PC-3 (cell line): Measurements from ENCODE around the gene DRAXIN. TPM values are rescaled to one million over a fixed set of nuclear protein-coding genes. Genes with fewer than 3 reads are reported as not detected.
A peak's percentile ranks its signal among the peaks of the same experiment; 100 is the strongest.

Experiments
- ATAC-seq: fragments of 200-7000 bp; cut with Tn5 transposase; 2 replicates; pipeline ENCODE4 v1.9.1; 2020; ENCODE audit warnings: mild to moderate bottlenecking, moderate library complexity
- BruUV-seq: library from RNA; stranded (reverse); fragments of 400-500 nt; replicated peaks from 2 replicates; lab custom pipeline; 2021; lab: Mats Ljungman, UMichigan
- CTCF ChIA-PET: fragments of 300-600 bp; sonication (Branson Sonifier 250); formaldehyde crosslinking; loops from one replicate; lab custom pipeline; 2022; ENCODE audit warnings: antibody characterized with exemption; lab: Charles Lee
- POLR2A ChIA-PET: fragments of 300-600 bp; sonication (Branson Sonifier 250); formaldehyde crosslinking; loops from one replicate; lab custom pipeline; 2022; ENCODE audit warnings: antibody characterized with exemption; ENCODE audit not compliant: unreplicated experiment; lab: Charles Lee
- DNase-seq: peaks from one replicate; pipeline ENCODE4 v3.0.0-alpha.2; 2015
- H2AFZ ChIP-seq: fragments of 300-600 bp; sonication (generic); 2 replicates; pipeline ENCODE4 v1.6.0; 2016; ENCODE audit warnings: antibody characterized with exemption, low read length
- H3F3A ChIP-seq: fragments of 300-600 bp; sonication (generic); one replicate; pipeline ENCODE4 v1.6.0; 2017; ENCODE audit warnings: antibody characterized with exemption, low read length, control low read depth, mild to moderate bottlenecking; ENCODE audit not compliant: unreplicated experiment
- H3K27ac ChIP-seq: fragments of 300-600 bp; sonication (generic); 2 replicates; pipeline ENCODE4 v1.5.1; 2016; ENCODE audit warnings: mild to moderate bottlenecking, low read length
- H3K27me3 ChIP-seq: fragments of 300-600 bp; sonication (generic); 2 replicates; pipeline ENCODE4 v1.6.1; 2016; ENCODE audit warnings: low read length, mixed read lengths
- H3K36me3 ChIP-seq: fragments of 300-600 bp; sonication (generic); 2 replicates; pipeline ENCODE4 v1.6.1; 2016; ENCODE audit warnings: low read depth, mixed run types, low read length, mixed read lengths
- H3K4me1 ChIP-seq: fragments of 300-600 bp; sonication (generic); 2 replicates; pipeline ENCODE4 v1.5.1; 2016; ENCODE audit warnings: low read length; ENCODE audit not compliant: insufficient read depth
- H3K4me2 ChIP-seq: fragments of 300-600 bp; sonication (generic); 2 replicates; pipeline ENCODE4 v1.6.0; 2016; ENCODE audit warnings: low read length
- H3K4me3 ChIP-seq: fragments of 300-600 bp; sonication (generic); 2 replicates; pipeline ENCODE4 v1.5.1; 2016; ENCODE audit warnings: mild to moderate bottlenecking, low read length, mixed read lengths
- H3K79me2 ChIP-seq: fragments of 300-600 bp; sonication (generic); 2 replicates; pipeline ENCODE4 v1.6.1; 2017; ENCODE audit warnings: low read length, mixed read lengths
- H3K9ac ChIP-seq: fragments of 300-600 bp; sonication (generic); 2 replicates; pipeline ENCODE4 v1.6.0; 2016; ENCODE audit warnings: mild to moderate bottlenecking, low read length
- H3K9me2 ChIP-seq: fragments of 300-600 bp; sonication (generic); replicated peaks from 2 replicates; pipeline ENCODE4 v1.6.1; 2016; ENCODE audit warnings: mixed run types, low read length, mixed read lengths
- H3K9me3 ChIP-seq: fragments of 300-600 bp; sonication (generic); 2 replicates; pipeline ENCODE4 v1.6.1; 2016; ENCODE audit warnings: low read length, mixed read lengths
- H4K20me1 ChIP-seq: fragments of 300-600 bp; sonication (generic); 2 replicates; pipeline ENCODE4 v1.6.1; 2016; ENCODE audit warnings: low read length, mixed read lengths
- CTCF ChIP-seq: fragments of 300-600 bp; sonication (generic); conservative IDR thresholded peaks from 2 replicates; pipeline ENCODE4 v1.5.1; 2017; ENCODE audit warnings: antibody characterized with exemption, low read depth, mild to moderate bottlenecking, low read length
- EZH2 ChIP-seq: fragments of 300-600 bp; sonication (generic); IDR thresholded peaks from one replicate; pipeline ENCODE4 v1.6.1; 2017; ENCODE audit warnings: antibody characterized with exemption, mild to moderate bottlenecking, low read length; ENCODE audit not compliant: unreplicated experiment
- EZH2phosphoT487 ChIP-seq: fragments of 300-600 bp; sonication (generic); IDR thresholded peaks from 2 replicates; pipeline ENCODE4 v1.6.1; 2018; ENCODE audit warnings: mild to moderate bottlenecking, antibody characterized with exemption, low read length, borderline replicate concordance
- intact Hi-C: fragments of 100-400 bp; cut with micrococcal nuclease; formaldehyde crosslinking; loops from 2 replicates; pipeline ENCODE4 v1.9.0; 2023
- total RNA-seq: library from RNA; depleted of rRNA; stranded (reverse); fragments of >200 nt; gene quantifications from 2 replicates; pipeline ENCODE4 v1.2.3, GENCODE V29; 2014

Gene DRAXIN
- total RNA-seq, 1 experiment from 2014 or later: 0.07 TPM

- Histone ChIP-seq H3K4me3 (peak overlapping the region; percentile 84), H3K9ac (peak overlapping the region; percentile 86), H3K27ac (peak overlapping the region; percentile 86), H3K27me3 (no peaks in the 10 kb centered on the region), H4K20me1 (no peaks in the 10 kb centered on the region), H3K9me2 (no peaks in the 10 kb centered on the region), H3K9me3 (no peaks in the 10 kb centered on the region), H2AFZ (peak overlapping the region; percentile 97), H3K79me2 (peaks cover 5% of the 10 kb centered on the region), H3K4me1 (peaks cover 9% of the 10 kb centered on the region), H3K4me2 (peak overlapping the region; percentile 86), H3K36me3 (no peaks in the 10 kb centered on the region), H3F3A (no peaks in the 10 kb centered on the region)
- TSS peak; percentile 52 for BruUV-seq
- ChIA-PET CTCF (interaction anchor here (0.6 kb wide), 1 partner anchor 1214 kb away, joined by 3 read pairs; no protein-coding TSS in a partner anchor), POLR2A (interaction anchor here (0.5 to 0.6 kb wide), 2 partner anchors 171 to 620 kb away, joined by 3 to 5 read pairs; no protein-coding TSS in a partner anchor)
- ATAC-seq (peak; percentile 21), DNase-seq (peak; percentile 75)
- TF ChIP-seq CTCF (no peak), EZH2phosphoT487 (no peak), EZH2 (no peak)
- intact Hi-C loops: loop anchor here (5.0 kb wide), 1 partner anchor 70 kb away; the partner anchor contains the start of genes CLCN6 and MTHFR
Measured at GRCh38 chr1:11736746-11737639, 45.5 kb downstream of the DRAXIN start.

GRCh38 chr1:11738096-11738495 is 46.6 kb downstream of the DRAXIN start:
- H3K4me1 ChIP-seq: peaks cover 9% of the 10 kb centered on the region
- CTCF ChIA-PET: no interaction called here
- H2AFZ ChIP-seq: no peak overlapping the region
- no peaks in the 10 kb centered on the region for H3K9me3 ChIP-seq
- ATAC-seq (no peak), DNase-seq (no peak)
- H3K9ac ChIP-seq: no peak overlapping the region
- no peaks in the 10 kb centered on the region for H3F3A ChIP-seq
- no TSS peak for BruUV-seq
- no peak overlapping the region for H3K4me2 ChIP-seq
- H3K27me3 ChIP-seq: no peaks in the 10 kb centered on the region
- POLR2A ChIA-PET: no interaction called here
- H3K4me3 ChIP-seq: no peak overlapping the region
- H3K36me3 ChIP-seq: no peaks in the 10 kb centered on the region
- no peaks in the 10 kb centered on the region for H3K9me2 ChIP-seq
- H3K27ac ChIP-seq: no peak overlapping the region
- TF ChIP-seq CTCF (no peak), EZH2 (no peak), EZH2phosphoT487 (no peak)
- H4K20me1 ChIP-seq: no peaks in the 10 kb centered on the region
- peaks cover 5% of the 10 kb centered on the region for H3K79me2 ChIP-seq
- intact Hi-C loops: loop anchor here (5.0 kb wide), 1 partner anchor 69 kb away; the partner anchor contains the start of genes CLCN6 and MTHFR
